ENCODE data around the gene ENPP1.

DNA sequence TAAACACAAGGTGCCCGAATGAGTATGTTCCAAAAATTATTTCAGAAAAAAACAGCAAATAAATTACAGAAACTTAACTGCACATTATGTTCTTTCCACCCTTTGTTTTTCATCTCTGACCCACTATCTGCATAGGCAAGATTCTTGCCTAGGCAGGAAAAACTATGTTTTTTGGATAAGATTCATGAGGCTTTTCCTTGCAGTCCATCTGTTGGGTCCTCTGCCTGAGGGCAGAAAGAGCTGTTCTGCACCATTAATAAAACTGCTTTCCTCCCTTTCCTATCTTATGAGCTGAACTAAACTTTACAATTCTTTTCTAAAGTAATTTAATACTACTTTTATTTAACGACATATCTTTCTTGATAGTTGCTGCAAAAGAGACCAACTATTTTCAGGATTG lies 21.1 kb downstream of the ENPP1 start:
- TF ChIP-seq, protein P1, sequence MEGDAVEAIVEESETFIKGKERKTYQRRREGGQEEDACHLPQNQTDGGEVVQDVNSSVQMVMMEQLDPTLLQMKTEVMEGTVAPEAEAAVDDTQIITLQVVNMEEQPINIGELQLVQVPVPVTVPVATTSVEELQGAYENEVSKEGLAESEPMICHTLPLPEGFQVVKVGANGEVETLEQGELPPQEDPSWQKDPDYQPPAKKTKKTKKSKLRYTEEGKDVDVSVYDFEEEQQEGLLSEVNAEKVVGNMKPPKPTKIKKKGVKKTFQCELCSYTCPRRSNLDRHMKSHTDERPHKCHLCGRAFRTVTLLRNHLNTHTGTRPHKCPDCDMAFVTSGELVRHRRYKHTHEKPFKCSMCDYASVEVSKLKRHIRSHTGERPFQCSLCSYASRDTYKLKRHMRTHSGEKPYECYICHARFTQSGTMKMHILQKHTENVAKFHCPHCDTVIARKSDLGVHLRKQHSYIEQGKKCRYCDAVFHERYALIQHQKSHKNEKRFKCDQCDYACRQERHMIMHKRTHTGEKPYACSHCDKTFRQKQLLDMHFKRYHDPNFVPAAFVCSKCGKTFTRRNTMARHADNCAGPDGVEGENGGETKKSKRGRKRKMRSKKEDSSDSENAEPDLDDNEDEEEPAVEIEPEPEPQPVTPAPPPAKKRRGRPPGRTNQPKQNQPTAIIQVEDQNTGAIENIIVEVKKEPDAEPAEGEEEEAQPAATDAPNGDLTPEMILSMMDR (conservative IDR thresholded peaks at IDR 0.05; ENCODE audit: low read length): no peak
- no peak for TF ChIP-seq EZH2phosphoT487 (IDR thresholded peaks at IDR 0.05; ENCODE audit: borderline replicate concordance, low read depth, low read length)

All from OCI-LY7 (cell line).